Caco-2 (cell line): Measurements from ENCODE around the gene SGTA. TPM values are rescaled to one million over a fixed set of nuclear protein-coding genes. Genes with fewer than 3 reads are reported as not detected.

ENCODE experiments used
- BruUV-seq: library from RNA; stranded (reverse); fragments of 400-500 nt; replicated peaks from 2 replicates; lab custom pipeline; 2021; lab: Mats Ljungman, UMichigan
- CTCF ChIA-PET: fragments of 300-600 bp; sonication (Branson Sonifier 250); formaldehyde crosslinking; loops from one replicate; lab custom pipeline; 2022; ENCODE audit warnings: antibody characterized with exemption; lab: Charles Lee
- POLR2A ChIA-PET: fragments of 300-600 bp; sonication (Branson Sonifier 250); formaldehyde crosslinking; loops from one replicate; lab custom pipeline; 2022; ENCODE audit warnings: antibody characterized with exemption; lab: Charles Lee
- DNase-seq, 2 experiments: peaks; one replicate each; pipeline versions ENCODE4 v3.0.0 to v3.0.0-alpha.2; 2020 to 2022
- H3K27me3 ChIP-seq: replicated peaks from 2 replicates; pipeline ENCODE4 v1.6.0; 2011; ENCODE audit warnings: low read length; ENCODE audit not compliant: control insufficient read depth, insufficient read depth
- H3K36me3 ChIP-seq: 2 replicates; pipeline ENCODE4 v1.5.1; 2011; ENCODE audit warnings: low read length; ENCODE audit not compliant: control insufficient read depth, insufficient read depth
- H3K4me1 ChIP-seq: fragments of 250-450 bp; sonication (Bioruptor Pico); 2 replicates; pipeline ENCODE4 v1.5.1; 2020; ENCODE audit warnings: mild to moderate bottlenecking
- H3K4me3 ChIP-seq: 2 replicates; pipeline ENCODE4 v1.5.1; 2011; ENCODE audit warnings: low read depth, mild to moderate bottlenecking, control low read depth, low read length
- H3K9me3 ChIP-seq: fragments of 250-450 bp; sonication (Bioruptor Pico); 2 replicates; pipeline ENCODE4 v1.5.1; 2020; ENCODE audit warnings: mild to moderate bottlenecking, moderate library complexity
- H3K27ac Mint-ChIP-seq: one replicate; pipeline ENCODE4 v1.8.0; 2022; ENCODE audit warnings: mixed read lengths; ENCODE audit not compliant: unreplicated experiment
- H3K27me3 Mint-ChIP-seq: one replicate; pipeline ENCODE4 v1.8.0; 2022; ENCODE audit warnings: mixed read lengths; ENCODE audit not compliant: insufficient read depth, unreplicated experiment
- H3K36me3 Mint-ChIP-seq: one replicate; pipeline ENCODE4 v1.8.0; 2022; ENCODE audit warnings: mild to moderate bottlenecking, mixed read lengths; ENCODE audit not compliant: insufficient read depth, unreplicated experiment
- H3K4me1 Mint-ChIP-seq: one replicate; pipeline ENCODE4 v1.8.0; 2022; ENCODE audit warnings: low read depth, mixed read lengths; ENCODE audit not compliant: unreplicated experiment
- H3K4me3 Mint-ChIP-seq: one replicate; pipeline ENCODE4 v1.8.0; 2022; ENCODE audit warnings: mild to moderate bottlenecking, moderate library complexity, mixed read lengths; ENCODE audit not compliant: unreplicated experiment
- H3K9me3 Mint-ChIP-seq: one replicate; pipeline ENCODE4 v1.8.0; 2022; ENCODE audit warnings: mixed read lengths; ENCODE audit not compliant: unreplicated experiment
- CTCF ChIP-seq, 2 experiments: fragments of 200-600 bp in 1 of 2; IDR thresholded peaks; 1 replicate in 1 of 2; 2 replicates in 1 of 2; pipeline versions ENCODE4 v1.5.1 to v1.8.0; 2011 to 2022; ENCODE audit warnings: antibody characterized with exemption in 1 of 2, control low read depth in 1 of 2, inconsistent platforms in 1 of 2, low read depth in 1 of 2, low read length in 1 of 2, mild to moderate bottlenecking in 1 of 2, moderate library complexity in 1 of 2; ENCODE audit not compliant: insufficient read depth in 1 of 2, severe bottlenecking in 1 of 2, unreplicated experiment in 1 of 2
- intact Hi-C: fragments of 100-400 bp; cut with micrococcal nuclease; formaldehyde crosslinking; loops from one replicate; pipeline ENCODE4 v1.10.0; 2022; ENCODE audit not compliant: unreplicated experiment
- total RNA-seq: library from RNA; stranded (reverse); gene quantifications from 2 replicates; pipeline ENCODE4 v1.2.3, GENCODE V29; 2022

The SGTA gene
- total RNA-seq, 1 experiment from 2014 or later, result 90.1 TPM

GRCh38 chr19:2736550-2737190 lies 46.4 kb downstream of the SGTA start:
- no peaks in the 10 kb centered on the region for H3K9me3 Mint-ChIP-seq
- CTCF ChIA-PET, result interaction anchor here (1.2 kb wide), 1 partner anchor 88 kb away, joined by 3 read pairs; no protein-coding TSS in a partner anchor
- TF ChIP-seq CTCF (IDR thresholded peaks at IDR 0.05; ENCODE audit: insufficient read depth in 1 of 2, low read depth in 1 of 2, low read length in 1 of 2, severe bottlenecking in 1 of 2, unreplicated experiment in 1 of 2), result no peak
- intact Hi-C loops, result no loop called here
- BruUV-seq, result no TSS peak
- Histone ChIP-seq H3K27me3 (no peaks in the 10 kb centered on the region), H3K9me3 (no peaks in the 10 kb centered on the region), H3K4me3 (no peak overlapping the region), H3K4me1 (no peaks in the 10 kb centered on the region), H3K36me3 (no peaks in the 10 kb centered on the region)
- POLR2A ChIA-PET, result no interaction called here
- no peak for DNase-seq
- H3K36me3 Mint-ChIP-seq, result no peaks in the 10 kb centered on the region
- H3K4me3 Mint-ChIP-seq, result no peak overlapping the region
- H3K27me3 Mint-ChIP-seq, result no peaks in the 10 kb centered on the region
- H3K27ac Mint-ChIP-seq, result no peak overlapping the region
- no peaks in the 10 kb centered on the region for H3K4me1 Mint-ChIP-seq

GRCh38 chr19:2735374-2735773 lies 47.7 kb downstream of the SGTA start:
- TF ChIP-seq CTCF (IDR thresholded peaks at IDR 0.05; ENCODE audit: insufficient read depth in 1 of 2, low read depth in 1 of 2, low read length in 1 of 2, severe bottlenecking in 1 of 2, unreplicated experiment in 1 of 2), result no peak
- DNase-seq, result no peak
- Mint-ChIP-seq H3K27me3 (no peaks in the 10 kb centered on the region), H3K36me3 (no peaks in the 10 kb centered on the region), H3K9me3 (no peaks in the 10 kb centered on the region), H3K4me1 (no peaks in the 10 kb centered on the region), H3K27ac (no peak overlapping the region), H3K4me3 (no peak overlapping the region)
- ChIA-PET CTCF (no interaction called here), POLR2A (no interaction called here)
- intact Hi-C loops, result no loop called here
- H3K4me3 ChIP-seq, result no peak overlapping the region
- no peaks in the 10 kb centered on the region for H3K36me3 ChIP-seq
- no peaks in the 10 kb centered on the region for H3K4me1 ChIP-seq
- BruUV-seq, result no TSS peak
- H3K9me3 ChIP-seq, result no peaks in the 10 kb centered on the region
- no peaks in the 10 kb centered on the region for H3K27me3 ChIP-seq

GRCh38 chr19:2734589-2735288 lies 48.3 kb downstream of the SGTA start:
- H3K9me3 ChIP-seq, result no peaks in the 10 kb centered on the region
- no peaks in the 10 kb centered on the region for H3K36me3 ChIP-seq
- no peak overlapping the region for H3K4me3 ChIP-seq
- no peak overlapping the region for H3K27ac Mint-ChIP-seq
- H3K36me3 Mint-ChIP-seq, result no peaks in the 10 kb centered on the region
- DNase-seq, result no peak
- no TSS peak for BruUV-seq
- no peaks in the 10 kb centered on the region for H3K27me3 Mint-ChIP-seq
- intact Hi-C loops, result no loop called here
- ChIA-PET CTCF (no interaction called here), POLR2A (no interaction called here)
- H3K4me1 Mint-ChIP-seq, result no peaks in the 10 kb centered on the region
- no peak overlapping the region for H3K4me3 Mint-ChIP-seq
- no peaks in the 10 kb centered on the region for H3K9me3 Mint-ChIP-seq
- no peak for TF ChIP-seq CTCF (IDR thresholded peaks at IDR 0.05; ENCODE audit: insufficient read depth in 1 of 2, low read depth in 1 of 2, low read length in 1 of 2, severe bottlenecking in 1 of 2, unreplicated experiment in 1 of 2)
- H3K27me3 ChIP-seq, result no peaks in the 10 kb centered on the region
- no peaks in the 10 kb centered on the region for H3K4me1 ChIP-seq
